Non-pigmented ciliary epithelial cell (primary cell): ENCODE data around the gene GPR157.

Source experiments
- DNase-seq: peaks from one replicate; pipeline ENCODE4 v3.0.0-alpha.2; 2010; ENCODE audit warnings: low read depth

GPR157 gene

DNA sequence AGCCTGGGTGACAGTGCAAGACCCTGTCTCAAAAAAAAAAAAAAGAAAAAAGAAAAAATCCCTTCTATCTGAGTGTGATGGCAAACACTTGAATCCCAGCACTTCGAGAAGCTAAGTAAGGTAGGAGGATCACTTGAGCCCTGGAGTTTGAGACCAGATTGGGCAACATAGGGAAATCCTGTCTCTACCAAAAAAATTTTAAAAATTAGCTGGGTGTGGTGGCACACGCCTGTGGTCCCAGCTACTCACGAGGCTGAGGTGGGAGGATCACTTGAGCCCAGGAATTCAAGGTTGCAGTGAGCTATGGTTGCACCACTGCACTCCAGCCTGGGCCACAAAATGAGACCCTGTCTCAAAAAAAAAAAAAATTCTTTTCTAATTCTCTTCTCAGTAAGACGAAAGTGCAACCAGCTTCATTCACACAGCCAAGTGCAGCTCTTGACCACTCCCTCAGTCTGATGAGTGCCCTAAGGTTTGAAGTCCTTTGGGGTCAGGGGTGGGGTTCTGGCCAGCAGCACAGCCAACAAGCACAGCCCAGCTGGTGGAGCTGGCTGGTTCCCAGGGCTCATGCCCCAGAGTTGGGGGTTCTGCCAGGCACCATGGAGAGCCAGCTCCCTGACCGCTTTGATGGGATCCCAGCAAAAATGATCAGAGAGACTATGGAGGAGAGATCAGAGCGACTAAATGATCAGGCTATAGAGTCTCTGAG, 67.5 kb downstream of the GPR157 start:
- no peak for DNase-seq

DNA sequence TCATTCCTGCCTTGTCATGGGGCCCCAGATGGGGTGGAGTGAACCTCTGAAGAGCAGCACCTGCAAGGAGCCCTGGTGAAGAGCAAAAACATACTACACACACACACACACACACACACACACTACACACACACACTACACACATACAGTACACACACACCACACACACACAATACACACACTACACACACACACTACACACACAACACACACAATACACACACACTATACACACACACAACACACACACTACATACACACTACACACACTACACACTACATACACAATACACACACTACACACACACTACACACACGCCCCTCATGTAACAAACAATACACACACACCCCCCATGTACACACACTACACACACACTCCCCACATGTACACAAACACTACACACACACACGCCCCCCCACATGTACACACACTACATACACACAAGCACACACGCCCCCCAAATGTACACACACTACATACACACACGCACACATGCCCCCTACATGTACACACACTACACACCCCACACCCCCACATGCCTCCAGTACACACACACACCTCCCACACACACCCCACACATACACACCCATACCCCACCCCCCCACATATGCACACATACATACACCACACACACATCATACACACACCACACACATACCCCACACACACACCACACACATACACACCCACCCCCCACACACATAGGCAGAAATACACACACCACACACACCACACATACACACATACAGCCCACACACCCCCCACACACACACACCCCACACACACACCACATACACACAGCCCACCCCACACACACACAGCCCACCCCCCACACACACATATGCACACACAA, 68.8 kb downstream of the GPR157 start:
- DNase-seq, result no peak

GRCh38 chr1:9058465-9058864, 70.4 kb downstream of the GPR157 start:
- DNase-seq, result no peak

GRCh38 chr1:9057851-9058250, 71.1 kb downstream of the GPR157 start:
- DNase-seq, result no peak

DNA sequence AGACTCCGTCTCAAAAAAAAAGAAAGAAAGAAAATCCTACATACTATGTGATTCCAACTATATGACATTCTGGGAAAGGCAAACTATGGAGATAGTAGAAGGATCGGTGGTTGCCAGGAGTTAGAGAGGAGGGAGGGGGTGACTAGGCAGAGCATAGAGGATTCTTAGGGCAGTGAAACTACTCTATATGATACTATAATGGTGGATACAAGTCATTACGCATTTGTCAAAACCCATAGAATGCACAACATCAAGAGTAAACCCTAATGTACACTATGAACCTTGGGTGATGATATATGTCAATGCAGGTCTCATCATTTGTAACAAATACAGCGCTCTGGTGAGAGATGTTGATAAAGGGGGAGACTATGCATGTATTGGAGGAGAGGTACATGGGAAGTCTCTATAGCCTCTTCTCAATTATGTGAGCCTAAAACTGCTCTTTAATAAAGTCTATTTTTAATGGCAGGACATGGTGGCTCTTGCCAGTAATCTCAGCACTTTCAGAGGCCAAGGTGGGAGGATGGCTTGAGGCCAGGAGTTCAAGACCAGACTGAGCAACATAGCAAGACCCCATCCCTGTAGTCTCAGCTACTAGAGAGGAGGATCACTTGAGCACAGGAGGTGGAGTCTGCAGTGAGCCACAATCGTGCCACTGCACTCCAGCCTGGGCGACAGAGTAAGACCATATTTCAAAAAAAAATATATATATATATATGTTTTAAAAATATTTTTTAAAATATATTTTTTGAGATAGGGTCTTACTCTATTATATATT, 76.4 kb downstream of the GPR157 start:
- DNase-seq, result no peak

DNA sequence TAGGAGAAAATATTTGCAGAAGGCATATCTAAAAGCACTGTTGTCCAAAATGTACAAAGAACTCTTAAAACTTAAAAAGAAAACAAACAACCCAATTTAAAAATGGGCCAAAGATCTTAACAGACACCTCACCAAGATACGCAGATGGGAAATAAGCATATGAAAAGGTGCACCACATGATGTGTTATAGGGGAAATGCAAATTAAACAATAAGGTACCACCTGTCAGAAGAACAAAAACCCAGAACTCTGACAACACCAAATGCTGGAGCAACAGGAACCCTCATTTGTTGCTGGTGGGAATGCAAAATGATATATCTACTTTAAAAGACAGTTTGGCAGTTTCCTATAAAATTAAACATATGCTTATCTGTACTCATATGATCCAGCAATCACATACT, 77.5 kb downstream of the GPR157 start:
- no peak for DNase-seq

- no peak for DNase-seq
Measured at GRCh38 chr1:9050803-9051202, 78.1 kb downstream of the GPR157 start.
